MCF 10A (cell line): Measurements from ENCODE around the gene ZNF333. TPM values are rescaled to one million over a fixed set of nuclear protein-coding genes. Genes with fewer than 3 reads are reported as not detected.

Experiments
- BruUV-seq: library from RNA; stranded (reverse); fragments of 400-500 nt; replicated peaks from 2 replicates; lab custom pipeline; 2021; lab: Mats Ljungman, UMichigan
- CTCF ChIA-PET: fragments of 300-600 bp; sonication (Branson Sonifier 250); formaldehyde crosslinking; extraction: SDS; loops from one replicate; lab custom pipeline; 2021; ENCODE audit warnings: antibody characterized with exemption, inconsistent platforms; lab: Yijun Ruan, JAX
- POLR2A ChIA-PET: fragments of 300-600, 350-650 bp; sonication (Branson Sonifier 250); formaldehyde crosslinking; extraction: SDS; loops from one replicate; lab custom pipeline; 2020; ENCODE audit warnings: antibody characterized with exemption, inconsistent platforms; lab: Yijun Ruan, JAX
- DNase-seq: peaks from one replicate; pipeline ENCODE4 v3.0.0-alpha.2; 2018; ENCODE audit not compliant: unreplicated experiment
- H3K27ac Mint-ChIP-seq: one replicate; pipeline ENCODE4 v1.8.0; 2022; ENCODE audit warnings: mild to moderate bottlenecking, low read depth, mixed read lengths; ENCODE audit not compliant: unreplicated experiment
- H3K27me3 Mint-ChIP-seq: one replicate; pipeline ENCODE4 v1.8.0; 2022; ENCODE audit warnings: mixed read lengths; ENCODE audit not compliant: insufficient read depth, unreplicated experiment
- H3K36me3 Mint-ChIP-seq: one replicate; pipeline ENCODE4 v1.8.0; 2022; ENCODE audit warnings: mild to moderate bottlenecking, moderate library complexity, mixed read lengths; ENCODE audit not compliant: insufficient read depth, unreplicated experiment
- H3K4me1 Mint-ChIP-seq: one replicate; pipeline ENCODE4 v1.8.0; 2022; ENCODE audit warnings: mixed read lengths; ENCODE audit not compliant: insufficient read depth, unreplicated experiment
- H3K4me3 Mint-ChIP-seq: one replicate; pipeline ENCODE4 v1.8.0; 2022; ENCODE audit warnings: mild to moderate bottlenecking, moderate library complexity, mixed read lengths; ENCODE audit not compliant: unreplicated experiment
- H3K9me3 Mint-ChIP-seq: one replicate; pipeline ENCODE4 v1.8.0; 2022; ENCODE audit warnings: mixed read lengths; ENCODE audit not compliant: unreplicated experiment
- intact Hi-C: fragments of 100-400 bp; cut with micrococcal nuclease; formaldehyde crosslinking; loops from 2 replicates; pipeline ENCODE4 v1.14.1; 2022
- total RNA-seq: library from RNA; stranded (reverse); gene quantifications from 2 replicates; pipeline ENCODE4 v1.2.3, GENCODE V29; 2022
- TF ChIP-seq, protein P1 (sequence below): fragments of 200-600 bp; IDR thresholded peaks from one replicate; pipeline ENCODE4 v1.8.0; 2022; ENCODE audit warnings: antibody characterized with exemption, mild to moderate bottlenecking; ENCODE audit not compliant: unreplicated experiment

ZNF333 gene
- total RNA-seq, 1 experiment from 2014 or later = 15.4 TPM

DNA sequence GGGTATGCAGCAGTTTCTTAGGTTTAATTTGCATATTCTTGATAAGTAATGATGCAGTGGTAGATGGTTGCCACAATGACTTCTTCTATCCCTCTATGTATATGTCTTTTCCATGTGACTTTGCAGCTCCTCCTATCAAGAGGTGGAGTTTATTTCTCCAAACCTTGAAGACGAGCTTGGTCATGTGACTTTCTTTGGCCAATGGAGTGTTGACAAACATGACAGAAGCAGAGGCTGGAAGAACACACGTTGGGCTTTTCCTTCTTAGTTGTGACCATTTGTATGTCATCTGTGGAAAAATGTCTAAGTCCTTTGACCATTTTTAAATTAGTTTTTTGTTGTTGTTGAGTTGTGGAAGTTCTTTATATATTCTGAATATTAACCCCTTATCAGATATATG is 32.3 kb downstream of the ZNF333 start:
- no peak overlapping the region for H3K4me3 Mint-ChIP-seq
- CTCF ChIA-PET = interaction anchor here (0.6 to 0.7 kb wide), 3 partner anchors 15 to 1250 kb away, joined by 3 to 5 read pairs (median 3); no protein-coding TSS in a partner anchor
- peaks cover 25% of the 10 kb centered on the region for H3K9me3 Mint-ChIP-seq
- no peak overlapping the region for H3K27ac Mint-ChIP-seq
- H3K36me3 Mint-ChIP-seq = peaks cover 26% of the 10 kb centered on the region
- TF ChIP-seq, protein P1, sequence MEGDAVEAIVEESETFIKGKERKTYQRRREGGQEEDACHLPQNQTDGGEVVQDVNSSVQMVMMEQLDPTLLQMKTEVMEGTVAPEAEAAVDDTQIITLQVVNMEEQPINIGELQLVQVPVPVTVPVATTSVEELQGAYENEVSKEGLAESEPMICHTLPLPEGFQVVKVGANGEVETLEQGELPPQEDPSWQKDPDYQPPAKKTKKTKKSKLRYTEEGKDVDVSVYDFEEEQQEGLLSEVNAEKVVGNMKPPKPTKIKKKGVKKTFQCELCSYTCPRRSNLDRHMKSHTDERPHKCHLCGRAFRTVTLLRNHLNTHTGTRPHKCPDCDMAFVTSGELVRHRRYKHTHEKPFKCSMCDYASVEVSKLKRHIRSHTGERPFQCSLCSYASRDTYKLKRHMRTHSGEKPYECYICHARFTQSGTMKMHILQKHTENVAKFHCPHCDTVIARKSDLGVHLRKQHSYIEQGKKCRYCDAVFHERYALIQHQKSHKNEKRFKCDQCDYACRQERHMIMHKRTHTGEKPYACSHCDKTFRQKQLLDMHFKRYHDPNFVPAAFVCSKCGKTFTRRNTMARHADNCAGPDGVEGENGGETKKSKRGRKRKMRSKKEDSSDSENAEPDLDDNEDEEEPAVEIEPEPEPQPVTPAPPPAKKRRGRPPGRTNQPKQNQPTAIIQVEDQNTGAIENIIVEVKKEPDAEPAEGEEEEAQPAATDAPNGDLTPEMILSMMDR = no peak
- H3K4me1 Mint-ChIP-seq = no peaks in the 10 kb centered on the region
- POLR2A ChIA-PET = no interaction called here
- no peaks in the 10 kb centered on the region for H3K27me3 Mint-ChIP-seq
- DNase-seq = no peak
- intact Hi-C loops = no loop called here
- BruUV-seq = no TSS peak

DNA sequence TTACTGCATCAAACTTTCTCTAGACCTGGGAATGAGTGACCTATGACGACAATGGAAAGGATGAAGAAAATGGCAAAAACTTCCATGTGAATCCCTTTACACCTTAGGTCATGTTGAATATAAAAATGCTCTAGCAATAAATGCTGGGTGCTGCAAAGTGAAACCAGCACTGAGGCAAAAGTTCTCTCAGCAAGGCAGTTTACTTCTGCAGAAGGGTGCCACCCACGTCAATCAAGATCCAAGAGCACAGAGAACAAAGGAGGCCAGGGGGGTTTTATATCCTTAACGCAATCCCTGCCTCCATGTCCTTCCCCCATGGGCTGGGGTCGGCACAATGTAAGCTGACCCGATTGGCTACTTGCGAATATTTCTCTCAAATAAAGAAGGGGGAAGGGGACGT is 38.7 kb downstream of the ZNF333 start:
- CTCF ChIA-PET = interaction anchor here (0.6 to 1.2 kb wide), 4 partner anchors 9 to 253 kb away, joined by 3 to 4 read pairs (median 4); no protein-coding TSS in a partner anchor
- Mint-ChIP-seq H3K4me3 (no peak overlapping the region), H3K9me3 (peaks cover 20% of the 10 kb centered on the region), H3K27me3 (peaks cover 7% of the 10 kb centered on the region), H3K36me3 (peaks cover 4% of the 10 kb centered on the region), H3K4me1 (no peaks in the 10 kb centered on the region), H3K27ac (no peak overlapping the region)
- intact Hi-C loops = no loop called here
- TF ChIP-seq, protein P1 = no peak
- POLR2A ChIA-PET = no interaction called here
- DNase-seq = no peak
- no TSS peak for BruUV-seq

DNA sequence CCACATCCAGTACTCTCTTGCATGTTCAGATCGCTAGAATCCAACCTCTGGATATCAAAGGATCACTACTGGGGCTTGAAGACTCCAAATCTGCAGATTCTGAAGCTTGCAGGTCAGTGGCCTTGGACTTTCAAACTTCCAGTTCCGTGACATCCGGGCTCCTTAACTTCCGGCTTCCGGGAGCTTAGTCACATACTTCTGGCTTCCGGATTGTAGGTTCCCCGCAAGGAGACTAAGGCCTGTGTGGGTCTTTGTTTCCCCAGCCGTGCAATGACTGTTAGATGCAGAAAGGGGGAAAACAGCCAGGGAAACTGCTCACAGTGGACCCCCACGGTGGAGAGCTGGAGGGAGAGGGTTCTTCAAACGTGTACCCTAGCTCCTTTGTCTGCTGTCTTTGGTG is 41.4 kb downstream of the ZNF333 start:
- ChIA-PET POLR2A (no interaction called here), CTCF (no interaction called here)
- Mint-ChIP-seq H3K4me3 (no peak overlapping the region), H3K36me3 (no peaks in the 10 kb centered on the region), H3K27ac (no peak overlapping the region), H3K4me1 (no peaks in the 10 kb centered on the region), H3K27me3 (peaks cover 7% of the 10 kb centered on the region), H3K9me3 (peaks cover 17% of the 10 kb centered on the region)
- DNase-seq = no peak
- BruUV-seq = no TSS peak
- intact Hi-C loops = no loop called here
- TF ChIP-seq, protein P1 = no peak

DNA sequence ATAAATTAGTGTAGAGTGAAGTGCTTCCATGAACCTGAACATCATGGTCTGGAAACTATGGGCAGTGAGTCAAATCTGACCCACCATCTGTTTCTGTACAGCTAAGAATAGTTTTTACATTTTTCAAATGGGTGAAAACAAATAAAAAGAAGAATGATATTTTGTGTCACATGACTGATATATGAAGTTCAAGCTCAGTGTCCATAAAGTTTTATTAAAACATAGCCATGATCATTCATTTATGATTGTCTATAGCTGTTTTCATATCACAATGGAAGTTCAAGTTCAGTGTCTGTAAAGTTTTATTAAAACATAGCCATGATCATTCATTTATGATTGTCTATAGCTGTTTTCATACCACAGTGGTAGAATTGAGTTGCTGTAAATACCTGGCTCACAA is 42.7 kb downstream of the ZNF333 start:
- Mint-ChIP-seq H3K27ac (no peak overlapping the region), H3K36me3 (peaks cover 6% of the 10 kb centered on the region), H3K27me3 (peaks cover 7% of the 10 kb centered on the region), H3K9me3 (peaks cover 11% of the 10 kb centered on the region), H3K4me1 (no peaks in the 10 kb centered on the region), H3K4me3 (no peak overlapping the region)
- ChIA-PET CTCF (interaction anchor here (0.6 kb wide), 1 partner anchor 158 kb away, joined by 3 read pairs; no protein-coding TSS in a partner anchor), POLR2A (no interaction called here)
- no TSS peak for BruUV-seq
- TF ChIP-seq, protein P1 = no peak
- no peak for DNase-seq
- intact Hi-C loops = no loop called here
